GM18498 (cell line): ENCODE data around the gene DLEU7.

ENCODE experiments used
- ATAC-seq: cut with Tn5 transposase; IDR thresholded peaks from one replicate; pipeline ENCODE4 v1.9.1; 2021; ENCODE audit warnings: mild to moderate bottlenecking, moderate library complexity; ENCODE audit not compliant: unreplicated experiment

Gene DLEU7

GRCh38 chr13:50843257-50844083, at the start of gene DLEU7:
Gene DLEU7 (minus strand): TSS chr13:50843692. CDS start chr13:50843646, 46 bp downstream.
- no peak for ATAC-seq

GRCh38 chr13:50892210-50892944, 48.9 kb upstream of the DLEU7 start:
- peak; percentile 39 for ATAC-seq

- ATAC-seq: no peak
Observed at GRCh38 chr13:50891206-50891605, 47.7 kb upstream of the DLEU7 start.

GRCh38 chr13:50889317-50889716, 45.8 kb upstream of the DLEU7 start:
- ATAC-seq: peak; percentile 45

GRCh38 chr13:50888362-50888761, 44.9 kb upstream of the DLEU7 start:
- ATAC-seq: no peak

GRCh38 chr13:50887151-50887550, 43.7 kb upstream of the DLEU7 start:
- no peak for ATAC-seq

GRCh38 chr13:50884265-50884664, 40.8 kb upstream of the DLEU7 start:
- ATAC-seq: no peak

- ATAC-seq: no peak
Observed at GRCh38 chr13:50883728-50884127, 40.2 kb upstream of the DLEU7 start.

- no peak for ATAC-seq
Observed at GRCh38 chr13:50882816-50883435, 39.4 kb upstream of the DLEU7 start.

GRCh38 chr13:50873991-50874390, 30.5 kb upstream of the DLEU7 start:
- ATAC-seq: no peak

GRCh38 chr13:50873467-50873866, 30.0 kb upstream of the DLEU7 start:
- no peak for ATAC-seq

- no peak for ATAC-seq
Observed at GRCh38 chr13:50871405-50871804, 27.9 kb upstream of the DLEU7 start.

GRCh38 chr13:50867637-50867945, 24.1 kb upstream of the DLEU7 start:
- no peak for ATAC-seq

GRCh38 chr13:50866817-50867636, 23.5 kb upstream of the DLEU7 start:
- ATAC-seq: no peak

GRCh38 chr13:50864492-50864891, 21.0 kb upstream of the DLEU7 start:
- no peak for ATAC-seq

GRCh38 chr13:50855681-50856080, 12.2 kb upstream of the DLEU7 start:
- ATAC-seq: no peak

- no peak for ATAC-seq
Observed at GRCh38 chr13:50850445-50850844, 7.0 kb upstream of the DLEU7 start.

- no peak for ATAC-seq
Observed at GRCh38 chr13:50847501-50847900, 4.0 kb upstream of the DLEU7 start.

- ATAC-seq: no peak
Observed at GRCh38 chr13:50846861-50847475, 3.5 kb upstream of the DLEU7 start.

GRCh38 chr13:50845211-50845610, 1.7 kb upstream of the DLEU7 start:
- no peak for ATAC-seq
